K562 (cell line): ENCODE measurements around the gene PPP1R16B. TPM values are rescaled to one million over a fixed set of nuclear protein-coding genes. Genes with fewer than 3 reads are reported as not detected.
A peak's percentile ranks its signal among the peaks of the same experiment; 100 is the strongest.

ENCODE experiments used
- CBX3 ChIP-seq, 2 experiments: IDR thresholded peaks; 1 replicate in 1 of 2; 2 replicates in 1 of 2; pipeline ENCODE4 v1.6.1; 2012; ENCODE audit warnings: inconsistent platforms in 2 of 2, low read length in 2 of 2, borderline replicate concordance in 1 of 2, control low read depth in 1 of 2
- CREBBP ChIP-seq: IDR thresholded peaks from one replicate; pipeline ENCODE4 v1.6.1; 2012; ENCODE audit warnings: low read depth, mild to moderate bottlenecking, control low read depth, inconsistent platforms, low read length
- DACH1 ChIP-seq: fragments of 450-650 bp; IDR thresholded peaks from 2 replicates; pipeline ENCODE4 v1.6.1; 2018; ENCODE audit not compliant: partially characterized antibody
- DDX20 ChIP-seq: fragments of 450-650 bp; IDR thresholded peaks from 2 replicates; pipeline ENCODE4 v1.6.1; 2016; ENCODE audit warnings: missing genetic modification characterization, low read depth, mild to moderate bottlenecking, missing compliant biosample characterization, moderate library complexity
- ILF3 ChIP-seq: fragments of 450-650 bp; IDR thresholded peaks from 2 replicates; pipeline ENCODE4 v1.6.1; 2018; ENCODE audit warnings: antibody characterized with exemption, mild to moderate bottlenecking, moderate library complexity, borderline replicate concordance
- LARP7 ChIP-seq: fragments of 450-650 bp; IDR thresholded peaks from 2 replicates; pipeline ENCODE4 v1.6.1; 2016
- MAFG ChIP-seq: fragments of 450-650 bp; conservative IDR thresholded peaks from 2 replicates; pipeline ENCODE4 v1.6.1; 2016; ENCODE audit warnings: missing genetic modification characterization, missing compliant biosample characterization
- NFYB ChIP-seq: IDR thresholded peaks from 2 replicates; pipeline ENCODE4 v1.6.1; 2011; ENCODE audit warnings: mild to moderate bottlenecking, moderate library complexity; ENCODE audit not compliant: insufficient read length; ENCODE audit errors: extremely low read depth
- PRDM10 ChIP-seq: fragments of 450-650 bp; IDR thresholded peaks from 2 replicates; pipeline ENCODE4 v1.6.1; 2018; ENCODE audit not compliant: partially characterized antibody
- SRSF9 ChIP-seq: fragments of 200-400 bp; formaldehyde crosslinking; IDR thresholded peaks from 2 replicates; pipeline ENCODE4 v1.6.1; 2017; ENCODE audit warnings: low read depth, low read length, borderline replicate concordance
- STAG1 ChIP-seq: sonication (generic); formaldehyde crosslinking; IDR thresholded peaks from 2 replicates; pipeline ENCODE4 v1.5.0; 2020; ENCODE audit warnings: missing genetic modification reagents, borderline replicate concordance
- TAF9B ChIP-seq: fragments of 450-650 bp; IDR thresholded peaks from 2 replicates; pipeline ENCODE4 v1.6.1; 2018; ENCODE audit warnings: mild to moderate bottlenecking; ENCODE audit not compliant: partially characterized antibody
- TSC22D4 ChIP-seq: fragments of 450-650 bp; IDR thresholded peaks from 2 replicates; pipeline ENCODE4 v1.6.1; 2016; ENCODE audit warnings: missing genetic modification characterization, missing biosample characterization, control low read depth
- ZNF23 ChIP-seq: fragments of 250-450 bp; sonication (Bioruptor Pico); IDR thresholded peaks from 2 replicates; pipeline ENCODE4 v1.4.0; 2020; ENCODE audit warnings: mild to moderate bottlenecking
- ZNF57 ChIP-seq: fragments of 450-650 bp; formaldehyde crosslinking; IDR thresholded peaks from 2 replicates; pipeline ENCODE4 v1.4.0; 2020; ENCODE audit warnings: mild to moderate bottlenecking, moderate library complexity
- polyA plus RNA-seq, 8 experiments: library from polyadenylated mRNA; depleted of rRNA in 4 of 8; stranded (reverse) in 5 of 8; unstranded in 3 of 8; fragments of >200 nt; fragmentation: Nextera tagmentation in 2 of 8; fragmentation: Illumina TruSeq in 1 of 8; extraction: Ambion mirVana in 2 of 8; extraction: Trizol in 1 of 8; gene quantifications; 2 replicates each; pipeline versions ENCODE4 v1.2.1 to v1.2.3, GENCODE V29; 2011 to 2014; ENCODE audit warnings: inconsistent platforms in 1 of 8, missing spikeins in 1 of 8
- total RNA-seq, 7 experiments: library from RNA; depleted of rRNA in 6 of 7; stranded (reverse); fragments of >200 nt in 6 of 7; fragmentation: Illumina TruSeq in 2 of 7; extraction: Trizol in 2 of 7; gene quantifications; 2 replicates each; pipeline versions ENCODE4 v1.2.1 to v1.2.3, GENCODE V29; 2011 to 2021; ENCODE audit warnings: low replicate concordance in 1 of 7
- TF ChIP-seq, protein P1 (sequence below): fragments of 450-650 bp; IDR thresholded peaks from 2 replicates; pipeline ENCODE4 v1.6.1; 2016; ENCODE audit warnings: antibody characterized with exemption

PPP1R16B gene
- total and polyA plus RNA-seq, 9 of the 15 experiments (the other 6 are each of a cell fraction or from before 2014, with no cell fraction given) = 1.5 to 11.5 (median 6.8) TPM

GRCh38 chr20:38854654-38855066, 49.2 kb downstream of the PPP1R16B start (continued):
- TF ChIP-seq PRDM10 = peak; percentile 21
- no peak for TF ChIP-seq DACH1
- TF ChIP-seq STAG1 (CRISPR knock-in tag) = no peak
- no peak for TF ChIP-seq ZNF57 (CRISPR knock-in tag)
- TF ChIP-seq CBX3 (IDR thresholded peaks at IDR 0.05; ENCODE audit: borderline replicate concordance in 1 of 2, low read length in 2 of 2) = no peak
- TF ChIP-seq TAF9B = no peak
- TF ChIP-seq SRSF9 = no peak
- TF ChIP-seq ZNF23 (CRISPR knock-in tag) = peak; percentile 81
- TF ChIP-seq, protein P1, sequence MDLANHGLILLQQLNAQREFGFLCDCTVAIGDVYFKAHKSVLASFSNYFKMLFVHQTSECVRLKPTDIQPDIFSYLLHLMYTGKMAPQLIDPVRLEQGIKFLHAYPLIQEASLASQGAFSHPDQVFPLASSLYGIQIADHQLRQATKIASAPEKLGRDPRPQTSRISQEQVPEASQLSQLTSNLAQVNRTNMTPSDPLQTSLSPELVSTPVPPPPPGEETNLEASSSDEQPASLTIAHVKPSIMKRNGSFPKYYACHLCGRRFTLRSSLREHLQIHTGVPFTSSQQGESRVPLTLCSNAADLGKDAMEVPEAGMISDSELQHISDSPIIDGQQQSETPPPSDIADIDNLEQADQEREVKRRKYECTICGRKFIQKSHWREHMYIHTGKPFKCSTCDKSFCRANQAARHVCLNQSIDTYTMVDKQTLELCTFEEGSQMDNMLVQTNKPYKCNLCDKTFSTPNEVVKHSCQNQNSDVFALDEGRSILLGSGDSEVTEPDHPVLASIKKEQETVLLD = no peak
- no peak for TF ChIP-seq TSC22D4 (tag)
- TF ChIP-seq CREBBP = no peak
- TF ChIP-seq NFYB = no peak
- no peak for TF ChIP-seq LARP7
- TF ChIP-seq DDX20 (tag) = 0 out of 2 replicates have a peak, but pooled peaks have one; percentile 54
- no peak for TF ChIP-seq ILF3
- TF ChIP-seq MAFG (tag) = peak; percentile 100
